Measurements from ENCODE around the gene ASPSCR1.

ASPSCR1 gene

GRCh38 chr17:81984773-81985410 is 7.5 kb downstream of the ASPSCR1 start:
- H3K9ac ChIP-seq (ENCODE audit: low read length) = no peak overlapping the region
- no peaks in the 10 kb centered on the region for H3F3A ChIP-seq (ENCODE audit: insufficient read depth)
- no peaks in the 10 kb centered on the region for H3K9me2 ChIP-seq (replicated peaks; ENCODE audit: insufficient read depth, low read length)
- H2AFZ ChIP-seq (ENCODE audit: low read depth, low read length, severe bottlenecking) = no peak overlapping the region
- no peak overlapping the region for H3K27ac ChIP-seq (ENCODE audit: low read depth, low read length)
- no peaks in the 10 kb centered on the region for H3K27me3 ChIP-seq (ENCODE audit: low read length)
- no peak overlapping the region for H3K4me3 ChIP-seq (ENCODE audit: insufficient read depth, low read length, poor library complexity, severe bottlenecking)
- H4K20me1 ChIP-seq (ENCODE audit: low read depth, low read length) = no peaks in the 10 kb centered on the region
- H3K36me3 ChIP-seq (ENCODE audit: low read length) = no peaks in the 10 kb centered on the region
- TF ChIP-seq EZH2phosphoT487 (conservative IDR thresholded peaks at IDR 0.05; ENCODE audit: low read length) = no peak
- TF ChIP-seq CTCF (IDR thresholded peaks at IDR 0.05; ENCODE audit: insufficient read depth, low read length, poor library complexity, severe bottlenecking) = no peak
- H3K9me3 ChIP-seq (ENCODE audit: insufficient read depth, low read length) = no peaks in the 10 kb centered on the region
- H3K79me2 ChIP-seq (ENCODE audit: insufficient read depth, low read length) = no peaks in the 10 kb centered on the region
- H3K4me2 ChIP-seq (ENCODE audit: low read depth, low read length, poor library complexity, severe bottlenecking) = no peak overlapping the region

GRCh38 chr17:81986606-81987005 is 9.2 kb downstream of the ASPSCR1 start:
- no peak overlapping the region for H3K27ac ChIP-seq (ENCODE audit: low read depth, low read length)
- H4K20me1 ChIP-seq (ENCODE audit: low read depth, low read length) = no peaks in the 10 kb centered on the region
- H3K79me2 ChIP-seq (ENCODE audit: insufficient read depth, low read length) = peaks cover 2% of the 10 kb centered on the region; the same call in 1 of the 2 replicates
- H3K27me3 ChIP-seq (ENCODE audit: low read length) = no peaks in the 10 kb centered on the region
- no peaks in the 10 kb centered on the region for H3F3A ChIP-seq (ENCODE audit: insufficient read depth)
- H3K4me3 ChIP-seq (ENCODE audit: insufficient read depth, low read length, poor library complexity, severe bottlenecking) = no peak overlapping the region
- no peak overlapping the region for H2AFZ ChIP-seq (ENCODE audit: low read depth, low read length, severe bottlenecking)
- no peaks in the 10 kb centered on the region for H3K36me3 ChIP-seq (ENCODE audit: low read length)
- H3K9me2 ChIP-seq (replicated peaks; ENCODE audit: insufficient read depth, low read length) = no peaks in the 10 kb centered on the region
- no peak overlapping the region for H3K4me2 ChIP-seq (ENCODE audit: low read depth, low read length, poor library complexity, severe bottlenecking)
- no peaks in the 10 kb centered on the region for H3K9me3 ChIP-seq (ENCODE audit: insufficient read depth, low read length)
- no peak overlapping the region for H3K9ac ChIP-seq (ENCODE audit: low read length)
- TF ChIP-seq CTCF (IDR thresholded peaks at IDR 0.05; ENCODE audit: insufficient read depth, low read length, poor library complexity, severe bottlenecking) (no peak), EZH2phosphoT487 (conservative IDR thresholded peaks at IDR 0.05; ENCODE audit: low read length) (no peak)

GRCh38 chr17:81987161-81987770 is 9.8 kb downstream of the ASPSCR1 start:
- Histone ChIP-seq H3K27me3 (ENCODE audit: low read length) (no peaks in the 10 kb centered on the region), H3K36me3 (ENCODE audit: low read length) (no peaks in the 10 kb centered on the region), H3K27ac (ENCODE audit: low read depth, low read length) (no peak overlapping the region), H2AFZ (ENCODE audit: low read depth, low read length, severe bottlenecking) (no peak overlapping the region), H3F3A (ENCODE audit: insufficient read depth) (no peaks in the 10 kb centered on the region), H3K4me2 (ENCODE audit: low read depth, low read length, poor library complexity, severe bottlenecking) (no peak overlapping the region), H3K9ac (ENCODE audit: low read length) (no peak overlapping the region), H3K79me2 (ENCODE audit: insufficient read depth, low read length) (peaks cover 6% of the 10 kb centered on the region; the same call in 1 of the 2 replicates), H4K20me1 (ENCODE audit: low read depth, low read length) (no peaks in the 10 kb centered on the region), H3K9me3 (ENCODE audit: insufficient read depth, low read length) (no peaks in the 10 kb centered on the region), H3K4me3 (ENCODE audit: insufficient read depth, low read length, poor library complexity, severe bottlenecking) (no peak overlapping the region), H3K9me2 (replicated peaks; ENCODE audit: insufficient read depth, low read length) (no peaks in the 10 kb centered on the region)
- TF ChIP-seq EZH2phosphoT487 (conservative IDR thresholded peaks at IDR 0.05; ENCODE audit: low read length) (no peak), CTCF (IDR thresholded peaks at IDR 0.05; ENCODE audit: insufficient read depth, low read length, poor library complexity, severe bottlenecking) (no peak)

All from SU-DHL-6 (cell line).